Muscle layer of colon (tissue), 2 donors: ENCODE results near the gene CGRRF1.
A peak's percentile ranks its signal among the peaks of the same experiment; 100 is the strongest.

Experiments
- H3K27ac ChIP-seq: one replicate; pipeline ENCODE4 v1.7.0; 2013; ENCODE audit warnings: low read depth, mild to moderate bottlenecking, low read length, moderate library complexity
- H3K27me3 ChIP-seq, 2 donors: one replicate each; pipeline ENCODE4 v1.7.0; 2013; ENCODE audit warnings: low read length in 2 of 2, mild to moderate bottlenecking in 2 of 2; ENCODE audit not compliant: insufficient read depth in 2 of 2, control insufficient read depth in 1 of 2
- H3K36me3 ChIP-seq: one replicate; pipeline ENCODE4 v1.7.0; 2013; ENCODE audit warnings: mild to moderate bottlenecking, low read length; ENCODE audit not compliant: insufficient read depth
- H3K4me1 ChIP-seq: one replicate; pipeline ENCODE4 v1.7.0; 2013; ENCODE audit warnings: mild to moderate bottlenecking, low read length; ENCODE audit not compliant: insufficient read depth
- H3K4me3 ChIP-seq, 2 donors: one replicate each; pipeline ENCODE4 v1.7.0; 2013; ENCODE audit warnings: low read length in 2 of 2, low read depth in 1 of 2, mild to moderate bottlenecking in 1 of 2, moderate library complexity in 1 of 2
- H3K9ac ChIP-seq: one replicate; pipeline ENCODE4 v1.7.0; 2013; ENCODE audit warnings: low read length
- H3K9me3 ChIP-seq: one replicate; pipeline ENCODE4 v1.7.0; 2013; ENCODE audit warnings: mild to moderate bottlenecking, low read length
- donor health status: abdominal sarcoma.
- donor health status: Adenocarcinoma of cecum.

Gene CGRRF1

DNA sequence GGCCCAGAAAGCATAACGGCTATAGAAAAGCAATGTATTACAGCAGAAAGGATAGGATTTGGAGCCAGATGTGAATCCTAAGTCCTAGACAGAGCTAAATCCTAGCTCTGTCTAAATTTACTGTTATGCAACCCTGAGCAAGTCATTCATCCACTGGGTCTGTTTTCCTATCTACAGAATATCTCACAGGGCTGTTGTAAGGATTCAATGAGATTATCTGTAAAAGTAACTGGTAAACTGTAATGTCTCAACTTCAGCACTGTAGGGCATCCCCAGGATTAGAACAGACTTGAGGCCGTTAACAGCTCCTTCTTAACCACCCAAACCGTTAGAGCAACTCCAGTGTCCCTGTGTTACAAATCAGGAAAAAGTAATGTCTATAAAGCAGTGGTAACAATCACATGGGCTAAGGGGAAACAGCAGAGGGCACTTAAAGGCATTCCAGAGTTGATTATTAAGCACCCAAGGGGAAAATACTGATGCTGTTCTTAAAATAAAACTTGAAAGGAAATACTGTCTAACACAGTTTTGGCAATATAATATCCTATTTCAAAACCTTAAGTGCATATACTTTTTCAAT lies 31.0 kb upstream of the CGRRF1 start:
- Histone ChIP-seq H3K4me3 (no peak overlapping the region), H3K9ac (no peak overlapping the region), H3K4me1 (peaks cover 12% of the 10 kb centered on the region), H3K36me3 (peaks cover 21% of the 10 kb centered on the region), H3K27ac (no peak overlapping the region), H3K27me3 (no peaks in the 10 kb centered on the region), H3K9me3 (no peaks in the 10 kb centered on the region)

DNA sequence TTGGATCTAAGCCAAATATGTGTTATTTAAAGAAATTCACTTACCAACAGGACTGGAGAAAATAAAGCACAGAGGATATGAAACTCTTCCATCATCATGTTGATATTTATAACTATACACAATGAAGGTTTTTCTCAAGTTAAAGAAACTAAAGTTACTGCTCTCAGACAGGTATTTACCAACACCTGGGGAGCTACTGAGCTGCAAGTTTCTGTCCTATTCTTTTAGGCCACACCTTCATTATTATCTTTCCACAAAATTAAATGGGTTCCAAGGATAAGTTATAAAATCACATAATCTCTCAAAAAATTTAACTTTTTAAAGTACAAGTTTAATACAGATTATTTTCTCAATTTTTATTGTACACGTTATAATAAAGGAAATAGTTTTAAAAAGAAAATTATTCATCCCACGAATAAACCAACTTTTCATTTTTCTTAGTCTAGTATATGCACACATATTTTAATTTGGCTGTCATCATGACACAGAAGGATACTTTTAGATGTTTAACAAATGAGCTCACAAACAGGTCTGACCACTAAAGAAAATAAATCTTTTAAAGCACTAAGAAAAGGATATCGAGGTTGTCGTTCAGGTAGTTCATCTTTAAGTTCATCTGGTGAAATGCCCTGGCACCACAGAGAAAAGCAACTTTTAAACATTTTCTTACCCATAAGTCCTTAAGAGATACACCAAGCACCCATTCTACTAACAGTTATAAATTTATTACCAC lies 28.7 kb upstream of the CGRRF1 start:
- no peak overlapping the region for H3K9ac ChIP-seq
- H3K4me1 ChIP-seq: peaks cover 4% of the 10 kb centered on the region
- H3K27me3 ChIP-seq: no peaks in the 10 kb centered on the region
- peaks cover 21% of the 10 kb centered on the region for H3K36me3 ChIP-seq
- no peaks in the 10 kb centered on the region for H3K9me3 ChIP-seq
- H3K4me3 ChIP-seq: no peak overlapping the region
- no peak overlapping the region for H3K27ac ChIP-seq

DNA sequence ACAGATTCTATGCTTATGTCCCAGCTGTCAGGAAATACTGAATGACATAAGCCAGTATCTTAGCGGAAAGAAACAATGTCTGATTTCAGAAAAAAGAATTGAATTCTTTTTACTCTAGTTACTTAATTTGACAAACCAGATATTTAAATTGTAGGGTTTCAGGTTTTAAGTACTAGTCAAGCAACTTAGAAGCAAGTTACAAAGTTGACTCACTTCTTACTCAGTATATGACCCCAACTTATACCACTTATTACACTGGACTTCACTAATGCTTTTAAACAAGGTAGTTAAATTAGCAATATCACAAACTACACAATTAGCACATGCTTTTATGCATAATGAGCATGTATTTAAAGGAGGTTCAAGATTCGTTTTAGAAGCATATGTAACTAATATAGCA lies 28.0 kb upstream of the CGRRF1 start:
- Histone ChIP-seq H3K27me3 (no peaks in the 10 kb centered on the region), H3K4me1 (peaks cover 6% of the 10 kb centered on the region), H3K9ac (no peak overlapping the region), H3K9me3 (no peaks in the 10 kb centered on the region), H3K27ac (no peak overlapping the region), H3K36me3 (peaks cover 21% of the 10 kb centered on the region), H3K4me3 (no peak overlapping the region)

DNA sequence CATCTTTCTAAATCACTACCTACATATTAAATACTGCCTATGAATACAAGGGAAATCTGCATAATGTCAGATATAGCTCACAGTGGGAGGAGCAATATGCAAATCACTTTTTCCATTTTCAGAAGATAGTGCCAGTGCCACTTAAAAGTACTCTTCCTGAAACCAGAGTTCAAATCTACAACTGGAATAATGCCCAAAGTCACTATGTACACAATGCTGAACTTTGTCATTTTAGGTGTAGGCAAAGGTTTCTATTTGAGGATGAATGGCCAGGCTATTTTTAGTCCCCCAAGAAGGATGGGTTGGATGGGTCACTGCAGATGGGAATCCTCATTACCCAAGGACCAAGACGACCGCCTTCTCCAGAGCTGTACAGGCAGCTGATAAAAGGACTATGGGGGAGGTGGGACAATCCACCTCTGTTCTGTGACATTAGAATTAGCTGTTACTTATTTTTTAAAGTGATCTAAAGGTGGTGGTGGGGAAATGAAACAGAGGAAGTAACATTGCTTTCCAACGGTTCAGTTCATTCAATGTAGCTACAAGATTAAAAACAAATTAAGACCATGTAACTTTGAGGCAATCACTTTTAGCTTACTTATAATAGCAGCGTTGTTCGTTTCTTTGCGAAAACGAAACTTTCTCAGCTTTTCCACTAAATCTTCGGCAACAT lies 26.5 kb upstream of the CGRRF1 start:
- Histone ChIP-seq H3K36me3 (peaks cover 21% of the 10 kb centered on the region), H3K4me1 (peaks cover 17% of the 10 kb centered on the region), H3K9me3 (no peaks in the 10 kb centered on the region), H3K27ac (no peak overlapping the region), H3K9ac (no peak overlapping the region), H3K4me3 (no peak overlapping the region), H3K27me3 (no peaks in the 10 kb centered on the region)

DNA sequence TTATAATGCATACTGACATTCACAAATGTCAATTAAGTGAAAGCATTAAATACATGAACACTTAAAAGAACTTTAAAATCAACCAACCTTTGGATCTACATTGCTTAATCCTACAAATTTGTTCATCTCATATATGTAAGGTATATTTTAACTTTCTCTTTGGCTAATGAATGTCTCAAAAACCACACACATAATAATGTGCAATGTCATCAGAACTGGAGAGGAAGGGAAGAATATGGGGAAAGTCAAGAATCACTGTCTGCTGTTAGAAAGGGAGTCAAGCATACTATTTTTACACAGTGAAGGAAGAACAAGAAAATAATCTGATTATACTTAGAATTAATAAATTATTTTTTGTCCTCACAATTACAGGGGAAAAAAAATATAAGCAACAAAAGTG lies 25.9 kb upstream of the CGRRF1 start:
- Histone ChIP-seq H3K9me3 (no peaks in the 10 kb centered on the region), H3K9ac (no peak overlapping the region), H3K27ac (no peak overlapping the region), H3K4me3 (no peak overlapping the region), H3K36me3 (peaks cover 16% of the 10 kb centered on the region), H3K27me3 (no peaks in the 10 kb centered on the region), H3K4me1 (peaks cover 17% of the 10 kb centered on the region)

DNA sequence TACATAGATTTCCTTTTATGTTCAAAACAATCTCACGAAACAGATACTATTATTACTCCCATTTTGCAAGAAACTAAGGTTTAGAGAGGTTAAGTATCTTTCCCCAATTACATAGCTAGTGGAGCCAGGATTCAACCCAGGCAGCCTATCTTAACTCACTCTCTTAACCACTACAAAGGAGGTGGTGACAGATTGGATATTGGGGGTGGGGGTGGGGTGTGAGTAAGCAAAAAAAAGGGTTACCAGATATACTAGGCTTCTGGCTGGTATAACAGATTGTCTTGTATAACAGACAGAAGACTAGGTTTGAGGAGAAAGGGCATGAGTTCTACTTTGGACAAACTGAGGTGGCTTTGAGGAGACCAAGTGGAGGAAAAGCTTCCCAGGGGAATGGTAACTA lies 23.0 kb upstream of the CGRRF1 start:
- no peaks in the 10 kb centered on the region for H3K9me3 ChIP-seq
- no peaks in the 10 kb centered on the region for H3K27me3 ChIP-seq
- H3K27ac ChIP-seq: no peak overlapping the region
- peaks cover 27% of the 10 kb centered on the region for H3K4me1 ChIP-seq
- H3K9ac ChIP-seq: no peak overlapping the region
- peaks cover 7% of the 10 kb centered on the region for H3K36me3 ChIP-seq
- no peak overlapping the region for H3K4me3 ChIP-seq

DNA sequence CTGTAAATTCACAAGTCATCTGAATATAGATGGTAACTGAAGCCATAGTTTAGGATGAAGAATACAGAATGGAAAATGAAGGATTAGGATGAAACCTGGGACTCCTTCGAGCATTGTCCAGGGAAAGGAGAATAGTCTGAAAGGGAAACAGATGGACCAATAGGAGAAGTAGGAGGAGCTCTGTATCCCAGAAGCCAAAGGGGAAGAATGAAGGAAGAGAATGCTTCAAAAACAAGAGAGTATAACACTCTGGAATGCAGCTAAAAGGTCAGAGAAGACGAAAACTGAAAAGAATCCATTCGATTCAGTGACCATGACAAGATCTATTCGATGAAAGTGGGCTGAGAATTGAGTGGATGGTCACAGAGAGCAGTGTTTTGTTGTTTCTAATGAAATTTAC lies 21.9 kb upstream of the CGRRF1 start:
- Histone ChIP-seq H3K4me1 (peaks cover 27% of the 10 kb centered on the region), H3K4me3 (peak overlapping the region; percentile 82 to 96), H3K9ac (peak overlapping the region; percentile 98)

DNA sequence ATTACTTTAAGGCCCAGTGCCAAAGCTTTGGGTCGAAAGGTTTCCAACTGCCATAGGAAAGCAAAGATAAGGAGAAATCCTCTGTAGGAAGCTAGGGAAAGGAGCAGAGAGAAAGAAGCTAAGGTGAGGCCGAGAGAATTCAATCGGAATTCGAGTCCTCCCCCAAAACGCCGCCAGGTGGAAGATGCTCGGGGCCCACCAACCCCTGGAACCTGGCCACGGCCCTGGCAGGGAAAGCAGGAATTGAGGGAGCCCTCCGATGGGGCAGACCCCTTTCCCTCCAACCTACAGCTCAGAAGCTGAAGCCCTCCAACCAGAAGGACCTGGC lies 21.4 kb upstream of the CGRRF1 start:
- Histone ChIP-seq H3K36me3 (peaks cover 1% of the 10 kb centered on the region), H3K9ac (peak overlapping the region; percentile 98), H3K27ac (peak overlapping the region; percentile 95), H3K4me3 (peak overlapping the region; percentile 82 to 96), H3K9me3 (no peaks in the 10 kb centered on the region), H3K4me1 (peaks cover 27% of the 10 kb centered on the region), H3K27me3 (no peaks in the 10 kb centered on the region)

More for the DNA sequence above, 21.9 kb upstream of the CGRRF1 start:
- Histone ChIP-seq H3K27me3 (no peaks in the 10 kb centered on the region), H3K9me3 (no peaks in the 10 kb centered on the region), H3K36me3 (peaks cover 5% of the 10 kb centered on the region), H3K27ac (peak overlapping the region; percentile 95)

DNA sequence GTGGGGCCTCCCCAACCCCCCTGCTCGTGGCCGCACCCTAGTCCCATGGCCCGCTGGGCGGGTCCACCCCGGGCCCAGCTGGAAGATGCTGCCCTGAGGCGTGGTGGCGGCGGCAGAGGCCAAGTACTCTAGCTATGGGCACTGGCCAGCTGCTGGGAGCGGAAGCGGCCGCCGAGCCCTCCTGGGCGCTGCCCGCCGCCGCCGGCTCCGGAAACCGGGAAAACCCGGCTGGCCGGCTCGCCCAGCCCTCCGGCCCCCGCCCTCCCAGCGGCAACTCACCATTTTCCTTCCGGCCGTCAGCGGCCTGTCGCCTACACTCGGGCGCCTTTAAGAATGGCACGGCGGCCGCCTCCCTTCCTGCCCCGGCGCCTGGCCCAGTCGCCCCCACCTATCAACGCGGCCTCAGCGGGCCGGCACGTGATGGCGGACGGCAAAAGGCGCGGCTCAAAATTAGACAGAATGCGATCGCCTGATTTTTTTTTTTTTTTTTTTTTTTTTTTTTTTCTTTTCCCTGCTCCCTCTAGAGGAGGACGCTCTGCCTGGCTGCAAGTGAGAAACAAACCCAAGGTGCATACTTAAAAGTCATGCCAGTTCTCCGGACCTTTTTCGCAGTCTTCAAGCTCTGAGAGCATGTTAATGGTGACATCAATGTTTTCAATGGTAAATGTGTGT lies 20.9 kb upstream of the CGRRF1 start, which contains the start of gene GMFB:
TSS of gene GMFB (minus strand) at position 335 of the 672 bp plus-strand sequence. CDS start at position 282, 53 bp downstream.
- Histone ChIP-seq H3K4me1 (peaks cover 27% of the 10 kb centered on the region), H3K27ac (peak within 1 kb of the TSS; percentile 95), H3K27me3 (no peaks in the 10 kb centered on the region), H3K36me3 (no peaks in the 10 kb centered on the region), H3K9ac (peak within 1 kb of the TSS; percentile 98), H3K4me3 (peak within 1 kb of the TSS; percentile 82 to 96), H3K9me3 (no peaks in the 10 kb centered on the region)

DNA sequence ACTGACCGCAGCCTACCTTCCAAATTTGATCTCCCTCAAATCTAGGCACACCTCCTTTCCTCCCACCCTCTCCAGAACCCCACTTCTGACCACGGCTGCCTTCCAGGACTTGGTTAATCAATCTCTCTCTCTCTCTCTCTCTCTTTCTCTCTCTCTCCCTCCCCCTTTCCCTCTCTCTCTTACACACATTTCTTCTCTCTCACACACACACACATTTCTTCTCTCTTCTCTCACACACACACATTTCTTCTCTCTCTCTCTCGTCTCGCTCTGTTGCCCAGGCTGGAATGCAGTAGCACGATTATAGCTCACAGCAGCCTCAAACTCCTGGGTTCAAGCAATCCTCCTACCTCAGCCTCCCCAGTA lies 20.4 kb upstream of the CGRRF1 start:
- Histone ChIP-seq H3K4me3 (peak overlapping the region; percentile 82 to 96), H3K27me3 (no peaks in the 10 kb centered on the region), H3K9me3 (no peaks in the 10 kb centered on the region), H3K9ac (peak overlapping the region; percentile 74), H3K4me1 (peaks cover 27% of the 10 kb centered on the region), H3K36me3 (no peaks in the 10 kb centered on the region), H3K27ac (peak overlapping the region; percentile 71)

DNA sequence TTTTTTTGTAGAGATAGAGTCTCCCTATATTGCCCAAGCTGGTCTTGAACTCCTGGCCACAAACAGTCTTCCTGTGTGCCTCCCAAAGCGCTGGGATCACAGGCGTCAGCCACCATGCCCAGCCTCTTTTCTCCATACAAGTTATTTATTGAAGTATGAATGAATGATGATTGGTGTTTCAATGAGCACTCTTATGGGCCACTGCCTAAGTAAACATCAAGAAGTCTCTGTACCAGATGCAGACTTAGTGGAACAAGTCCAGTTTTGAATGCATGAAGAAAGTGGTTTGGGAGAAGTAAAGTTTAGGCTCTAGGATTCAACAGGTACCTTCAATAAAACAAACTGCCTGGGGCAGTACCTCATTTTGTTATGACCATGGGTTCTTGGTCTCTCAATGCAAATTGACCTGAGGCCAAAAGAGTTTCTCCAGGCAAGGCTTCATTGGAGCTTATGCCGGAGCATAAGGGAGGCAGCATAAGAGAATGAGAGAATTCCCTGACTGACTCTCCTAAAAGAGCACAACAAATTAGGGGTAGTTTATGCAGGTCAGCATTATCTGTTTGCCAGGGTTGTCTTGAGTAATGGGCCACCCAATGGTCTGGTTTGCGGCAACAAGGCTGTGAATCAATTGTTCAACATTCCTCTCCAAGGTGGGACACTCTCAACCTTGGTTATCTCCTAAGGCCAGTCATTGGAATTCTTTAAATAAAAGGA lies 19.8 kb upstream of the CGRRF1 start:
- Histone ChIP-seq H3K9ac (no peak overlapping the region), H3K4me3 (peak overlapping the region; percentile 82 to 96), H3K27me3 (no peaks in the 10 kb centered on the region), H3K9me3 (no peaks in the 10 kb centered on the region), H3K36me3 (no peaks in the 10 kb centered on the region), H3K27ac (peak overlapping the region; percentile 71), H3K4me1 (peaks cover 27% of the 10 kb centered on the region)
